Measurements from ENCODE around the gene GCSH.
A peak's percentile ranks its signal among the peaks of the same experiment; 100 is the strongest.

Gene GCSH

GRCh38 chr16:81040131-81040530 is 56.1 kb downstream of the GCSH start:
- DNase-seq, result no peak

GRCh38 chr16:81036751-81037350 is 59.3 kb downstream of the GCSH start:
- DNase-seq, result no peak

GRCh38 chr16:81035975-81036750 is 60.0 kb downstream of the GCSH start:
- no peak for DNase-seq

GRCh38 chr16:81035398-81035974 is 60.7 kb downstream of the GCSH start, which contains the start of gene ATMIN:
Gene ATMIN, plus strand, starts transcription at chr16:81035842. Its CDS starts 29 bp downstream, at chr16:81035871.
- peak; percentile 53 for DNase-seq

Data from NCI-H2029 (cell line).